Nucleus accumbens (tissue), 56 donors: ENCODE measurements around the gene BHLHA15.

ENCODE experiments used
- DNase-seq, 56 donors: peaks; one replicate each; lab custom pipeline; 2025; lab: John Stamatoyannopoulos, UW

BHLHA15 gene

DNA sequence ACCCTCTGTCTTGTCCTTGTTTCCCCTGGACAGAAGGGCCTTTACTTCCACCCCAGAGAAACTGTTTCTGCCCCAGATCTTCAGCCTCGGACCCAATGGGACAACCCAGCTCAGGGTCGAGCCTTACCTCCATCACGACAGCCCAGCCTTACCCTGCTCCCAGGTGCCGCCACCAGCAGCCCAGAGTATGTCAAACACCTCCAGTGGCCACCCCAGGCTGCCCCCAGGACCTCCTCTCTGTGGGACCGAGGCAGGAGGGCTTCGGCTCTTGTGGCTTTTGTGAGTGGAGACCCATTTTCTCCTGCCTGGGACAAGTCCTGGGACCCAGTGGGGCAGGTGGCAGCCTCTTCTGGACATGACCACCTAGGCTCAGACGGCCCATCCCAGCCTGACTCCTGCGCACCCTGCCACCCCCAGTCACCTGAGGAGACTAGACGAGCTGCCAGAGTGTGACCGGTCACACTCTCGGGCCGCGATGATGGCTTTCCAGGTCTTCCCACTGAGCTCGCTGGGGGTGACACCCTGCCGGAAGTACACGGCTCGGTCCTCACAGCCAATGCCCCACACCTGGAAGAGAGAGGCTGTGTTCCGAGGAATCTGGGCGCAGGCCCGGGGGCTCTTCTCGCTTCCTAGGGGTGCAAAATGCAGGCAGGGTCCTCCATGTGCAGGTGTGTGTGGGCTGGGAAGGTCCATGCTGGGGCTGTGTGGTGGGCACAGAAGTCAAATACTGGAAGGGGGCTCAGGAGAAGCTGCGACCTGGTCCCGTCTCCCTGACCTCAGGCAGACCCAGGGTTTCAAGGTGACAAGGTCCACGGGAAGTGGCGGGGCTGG lies 25.3 kb downstream of the BHLHA15 start:
- DNase-seq = no peak

DNA sequence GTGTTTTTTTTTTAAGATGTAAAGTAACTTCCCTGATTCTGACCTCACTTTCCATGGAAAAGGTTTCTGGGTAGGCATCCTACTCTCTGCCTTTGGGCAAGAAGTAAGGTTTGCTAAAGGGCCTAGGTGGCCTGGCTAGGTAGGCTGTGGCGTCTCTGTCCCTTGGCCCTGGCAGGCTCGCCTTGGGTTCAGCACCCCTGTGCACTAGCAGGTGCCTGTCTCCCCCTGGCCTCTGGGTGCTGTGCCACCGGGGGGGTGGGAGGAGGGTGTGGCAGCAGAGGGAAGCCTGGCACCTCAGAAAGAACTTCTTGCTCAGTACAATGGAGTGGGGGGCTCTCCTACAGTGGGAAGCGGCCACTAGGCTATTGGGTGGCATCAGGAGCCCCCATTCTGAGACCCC lies 26.8 kb downstream of the BHLHA15 start:
- no peak for DNase-seq

DNA sequence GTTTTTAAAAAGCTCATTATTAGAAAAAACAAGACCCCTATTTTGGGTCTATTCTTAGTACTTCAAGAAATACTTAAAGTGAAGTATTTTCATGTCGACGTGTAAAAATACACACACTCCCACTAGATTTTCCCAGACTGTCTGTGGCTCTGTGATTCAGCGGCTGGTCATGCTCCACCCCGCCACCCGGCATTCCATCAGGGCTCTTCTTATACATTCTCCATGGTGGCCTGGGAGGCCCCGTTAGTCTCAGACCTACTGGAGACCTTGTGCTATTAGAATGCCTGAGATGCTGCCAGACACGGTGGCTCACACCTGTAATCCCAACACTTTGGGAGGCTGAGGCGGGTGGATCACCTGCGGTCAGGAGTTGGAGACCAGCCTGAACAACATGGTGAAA lies 27.7 kb downstream of the BHLHA15 start:
- DNase-seq = no peak

DNA sequence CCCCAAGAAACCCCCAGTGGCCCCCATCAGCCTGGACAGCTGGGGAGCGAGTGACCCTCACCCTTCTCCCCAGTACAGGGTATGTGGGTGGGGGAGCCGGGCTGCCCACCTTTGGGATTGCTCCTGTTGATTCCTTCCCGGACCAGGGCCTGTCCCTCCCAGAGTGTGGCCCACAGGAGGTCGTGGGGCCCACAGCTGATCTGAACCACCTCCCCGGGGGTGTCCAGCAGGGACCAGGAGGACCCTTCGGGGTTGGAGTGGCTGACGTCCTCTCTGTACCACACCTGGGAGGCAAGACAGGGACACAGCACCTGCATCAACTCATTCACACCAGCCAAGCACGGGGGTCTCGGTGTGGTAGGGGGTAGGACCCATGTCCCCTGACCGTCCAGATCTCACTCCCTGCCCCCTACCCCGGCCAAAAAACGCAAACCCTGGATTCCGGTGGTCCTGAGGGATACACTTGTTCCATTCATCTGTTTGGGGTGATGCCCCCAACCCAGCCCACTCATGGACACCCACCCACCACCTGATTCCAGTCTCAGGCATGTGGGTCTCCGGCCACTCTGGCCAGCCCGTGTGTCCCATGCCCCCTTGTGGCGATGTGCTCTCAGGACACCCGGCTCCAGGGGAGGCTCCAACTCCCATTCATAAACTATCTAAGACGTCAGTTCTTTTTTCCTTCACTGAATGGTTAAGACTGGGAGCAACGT lies 29.9 kb downstream of the BHLHA15 start:
- peak in 21 of 56 donors; percentile 1 to 65 (median 16) for DNase-seq

DNA sequence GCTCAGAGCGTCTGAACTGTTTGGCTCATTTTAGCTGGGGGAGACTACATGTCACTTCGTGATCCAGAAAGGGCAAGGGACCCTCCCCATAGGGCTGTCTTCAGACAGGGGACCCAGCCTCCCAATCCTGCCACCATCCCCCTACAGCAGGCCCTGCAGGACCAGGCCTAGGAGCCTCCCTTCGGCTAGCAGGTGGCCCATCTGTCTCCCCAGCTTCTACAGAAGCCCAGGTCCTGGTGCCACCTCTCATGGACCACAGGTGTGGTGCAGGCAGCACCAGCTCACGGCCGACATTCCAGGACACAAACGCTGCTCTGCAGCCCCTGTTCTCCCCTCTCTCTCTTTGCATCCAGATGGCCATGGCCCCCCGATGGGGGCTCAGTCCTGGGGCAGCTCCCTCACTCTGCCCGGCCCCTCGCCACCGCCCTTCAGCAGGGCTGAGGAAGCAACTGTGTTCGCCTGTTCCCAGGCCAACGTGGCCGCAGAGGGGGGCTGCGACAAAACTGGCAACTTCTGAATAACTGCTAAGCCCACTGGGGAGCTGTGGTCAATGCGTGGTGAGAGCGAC lies 30.5 kb downstream of the BHLHA15 start:
- DNase-seq = no peak

DNA sequence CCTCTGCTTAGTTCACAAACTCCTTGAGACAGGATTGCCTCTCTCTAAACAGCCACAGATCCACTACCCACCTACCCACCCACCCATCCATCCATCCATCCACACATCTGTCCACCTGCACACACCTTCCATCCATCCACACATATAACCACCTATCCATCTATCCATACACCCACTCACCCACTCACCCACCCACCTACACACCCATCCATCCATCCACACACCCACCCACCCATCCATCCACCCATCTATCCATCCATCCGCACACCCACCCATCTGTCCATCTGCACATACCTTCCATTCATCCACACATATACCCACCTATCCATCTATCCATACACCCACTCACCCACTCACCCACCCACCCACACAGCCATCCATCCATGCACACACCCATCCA lies 31.1 kb downstream of the BHLHA15 start:
- peak in 1 of 56 donors; percentile 16 for DNase-seq

DNA sequence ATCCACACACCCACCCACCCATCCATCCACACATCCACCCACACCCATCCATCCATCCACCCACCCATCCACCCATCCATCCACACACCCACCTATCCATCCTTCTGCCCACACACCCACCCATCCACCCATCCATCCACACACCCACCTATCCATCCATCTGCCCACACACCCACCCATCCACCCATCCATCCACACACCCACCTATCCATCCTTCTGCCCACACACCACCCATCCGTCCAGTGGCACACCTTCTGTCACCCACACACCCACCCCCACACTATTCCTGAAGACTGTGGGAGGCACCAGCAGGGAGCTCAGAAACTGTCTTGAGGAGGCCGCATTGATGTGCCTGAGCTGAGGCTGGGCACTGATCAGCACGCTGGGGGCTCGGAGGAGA lies 31.7 kb downstream of the BHLHA15 start:
- DNase-seq = peak in 1 of 56 donors; percentile 15

DNA sequence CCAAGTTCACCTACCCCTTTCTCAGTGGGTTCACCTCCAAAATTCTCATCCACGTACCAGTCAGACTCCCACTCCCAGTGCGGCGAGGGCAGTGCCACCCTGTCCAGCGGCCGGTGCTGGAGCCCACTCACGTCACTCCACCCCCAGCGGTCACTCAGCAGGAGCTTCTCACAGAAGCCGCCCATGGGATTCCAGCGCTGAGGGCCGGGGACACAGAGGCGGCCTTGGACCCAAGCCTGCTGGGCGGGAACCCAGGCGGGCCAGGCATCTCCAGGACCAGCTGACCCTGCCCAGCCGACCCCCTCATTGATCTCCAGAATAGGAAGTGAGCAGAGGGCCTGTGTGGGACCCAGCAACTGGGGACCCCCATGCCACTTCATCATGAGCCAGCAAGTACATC lies 33.6 kb downstream of the BHLHA15 start:
- DNase-seq = no peak

DNA sequence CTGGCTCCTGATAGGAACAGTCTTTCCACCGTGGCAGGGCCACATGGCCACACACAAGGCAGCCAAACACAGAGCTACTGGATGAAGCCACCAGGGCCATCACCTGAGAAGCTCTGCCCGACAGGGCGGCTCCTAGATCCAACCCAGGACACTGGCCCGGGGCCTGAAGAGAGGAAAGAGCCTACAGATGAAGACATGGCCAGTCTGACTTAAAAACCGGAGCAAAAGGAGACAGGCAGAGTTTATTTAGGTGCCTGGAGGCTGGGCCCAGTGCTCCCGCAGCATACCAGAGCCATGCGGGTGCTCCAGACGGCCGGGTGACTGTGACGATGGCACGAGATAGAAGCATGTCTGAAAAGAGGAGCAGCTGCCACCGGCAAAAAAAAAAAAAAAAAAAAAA lies 36.9 kb downstream of the BHLHA15 start:
- DNase-seq = no peak

DNA sequence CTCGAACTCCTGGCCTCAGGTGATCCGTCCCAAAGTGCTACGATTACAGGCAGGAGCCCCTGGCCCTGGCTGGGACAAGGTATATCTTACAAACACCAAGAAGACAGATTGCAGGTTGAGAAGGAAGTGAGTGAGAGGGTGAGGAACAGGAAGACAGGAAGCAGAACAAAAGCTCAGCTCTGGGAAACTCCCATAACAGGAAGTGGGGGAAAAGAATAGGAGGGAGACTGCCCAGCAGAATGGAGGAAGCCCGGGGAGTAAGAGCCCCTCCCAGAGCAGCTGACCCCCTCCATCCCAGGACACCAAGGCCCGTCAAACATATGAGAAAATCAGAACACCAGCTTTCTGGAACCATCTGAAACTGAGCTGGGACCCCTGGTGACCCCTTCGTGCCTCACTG lies 37.9 kb downstream of the BHLHA15 start:
- no peak for DNase-seq

DNA sequence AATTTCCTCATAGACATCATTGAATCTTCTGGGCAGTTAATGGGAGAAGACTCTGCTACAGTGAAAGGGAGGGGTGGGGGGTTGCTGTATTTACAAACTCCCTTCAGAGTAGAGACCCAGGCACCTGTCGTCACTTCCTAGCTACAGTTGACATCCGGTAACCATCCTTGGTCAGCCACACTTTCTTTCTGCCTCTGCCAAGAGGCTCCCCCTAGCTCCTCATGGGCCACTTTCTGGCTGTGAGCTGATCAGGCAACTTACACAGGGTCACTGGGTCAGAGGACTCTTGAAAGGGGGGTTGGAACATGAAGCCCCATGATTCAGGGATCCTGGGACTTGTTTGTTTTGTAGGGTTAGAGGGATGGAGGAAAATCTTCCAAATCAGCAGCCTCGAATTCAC lies 39.5 kb downstream of the BHLHA15 start:
- no peak for DNase-seq

DNA sequence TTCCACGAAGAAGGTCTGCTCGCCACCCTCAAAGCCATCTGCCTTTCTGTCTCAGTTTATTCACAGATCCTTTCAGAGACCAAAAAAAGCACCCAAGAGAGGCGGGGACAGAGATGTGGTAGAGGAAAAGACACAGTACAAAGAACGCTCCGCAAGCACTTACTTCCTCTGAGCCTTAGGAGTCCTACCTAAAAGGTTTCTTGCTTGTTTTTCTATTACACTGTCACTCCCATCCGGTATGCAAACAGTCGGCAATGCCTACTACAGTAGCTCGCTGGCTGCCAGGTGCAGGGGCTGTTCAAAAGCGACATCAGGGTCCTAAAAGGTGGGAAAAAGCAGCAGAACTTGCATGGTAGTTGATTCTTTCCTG lies 40.0 kb downstream of the BHLHA15 start:
- peak in 3 of 56 donors; percentile 6 to 40 (median 14) for DNase-seq

DNA sequence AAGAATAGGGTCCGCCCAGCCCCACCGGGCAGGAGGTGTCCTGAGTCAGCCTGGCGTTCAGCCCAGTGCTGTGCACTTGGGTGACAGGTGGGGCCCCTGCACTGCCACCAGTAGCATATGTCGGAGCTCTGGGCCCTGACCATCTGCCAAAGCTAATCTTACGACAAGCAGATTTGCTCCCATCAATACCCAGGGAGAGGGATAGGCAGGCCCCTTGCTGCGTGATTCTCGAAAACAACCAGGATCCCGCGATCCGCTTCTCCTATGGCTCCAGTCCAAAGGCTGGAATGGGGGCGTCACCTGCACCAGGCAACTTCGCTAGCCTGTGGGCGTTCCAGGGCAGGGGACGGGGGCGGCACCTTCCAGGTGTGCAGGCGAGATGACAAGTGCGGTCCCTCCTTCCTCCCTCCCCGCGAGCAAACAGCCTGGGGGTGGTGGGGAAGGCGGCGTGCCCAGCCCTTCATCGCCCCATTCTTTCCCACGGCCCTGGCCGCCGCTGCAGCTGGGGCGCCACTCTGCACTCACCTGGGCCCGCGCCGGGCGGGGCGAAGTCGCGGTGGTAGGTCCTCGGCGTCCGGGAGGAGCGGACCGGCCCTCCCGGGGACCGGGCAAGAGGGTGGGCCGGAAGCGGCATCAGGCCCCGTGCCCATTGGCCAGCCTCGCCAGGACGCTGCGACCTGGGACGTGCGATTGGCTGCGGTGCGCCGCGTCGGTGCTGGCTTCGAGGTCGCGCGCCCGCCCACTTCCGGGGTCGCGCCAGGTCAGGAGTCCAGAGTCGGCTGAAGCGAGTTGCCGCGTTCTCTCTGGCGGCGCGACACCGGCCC lies 40.6 kb downstream of the BHLHA15 start, which contains the start of gene TECPR1:
Gene TECPR1 (minus strand): TSS at position 632 of the 824 bp plus-strand sequence. CDS start 6,086 bp downstream, outside the sequence.
- peak; percentile 32 to 96 (median 91) for DNase-seq

DNA sequence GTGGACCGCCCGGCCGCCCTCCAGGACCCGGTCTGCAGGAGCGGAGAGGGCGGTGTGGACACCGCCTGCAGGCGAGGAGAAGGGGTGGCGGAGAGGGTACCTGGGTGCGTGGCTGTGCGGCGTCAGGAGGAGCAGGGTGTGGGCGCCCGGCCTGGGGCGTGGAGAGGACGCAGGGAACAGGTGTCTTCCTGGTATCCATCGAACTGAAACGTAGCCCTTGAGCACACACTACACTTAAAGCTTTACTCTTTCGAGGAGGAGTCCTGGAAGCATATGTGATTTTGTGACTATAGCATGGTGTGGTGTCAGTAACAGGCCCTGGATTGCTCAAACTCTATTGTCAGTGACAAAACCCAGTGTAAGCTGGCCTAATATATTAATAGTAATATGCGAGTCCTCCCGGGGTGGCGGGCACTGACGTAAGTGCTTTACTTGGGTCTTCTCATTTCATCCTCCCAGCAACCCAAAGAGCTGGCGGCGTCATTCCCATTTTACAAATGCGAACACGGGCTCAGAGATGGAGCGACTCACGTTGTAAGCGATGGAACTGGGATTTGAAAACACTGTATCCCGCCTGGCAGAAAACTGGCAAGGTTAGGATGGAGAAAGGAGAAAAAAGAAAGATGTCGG lies 41.3 kb downstream of the BHLHA15 start:
- peak in 2 of 56 donors; percentile 1 to 12 for DNase-seq

DNA sequence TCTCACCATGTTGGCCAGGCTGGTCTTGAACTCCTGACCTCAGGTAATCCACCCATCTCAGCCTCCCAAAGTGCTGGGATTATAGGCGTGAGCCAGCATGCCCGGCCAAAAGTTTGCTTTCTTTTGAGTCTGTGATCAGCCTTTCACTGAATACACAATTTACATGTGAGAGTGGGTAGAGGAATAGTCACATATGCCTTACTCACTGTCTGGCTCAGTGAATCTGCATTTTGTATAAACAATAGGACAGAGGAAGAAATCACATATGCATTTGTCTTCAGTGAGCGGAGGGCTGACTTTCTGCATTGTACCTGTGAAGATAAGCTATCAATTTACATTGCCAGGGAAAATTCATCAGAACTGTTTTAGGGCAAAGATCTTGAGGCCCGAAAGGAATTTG lies 43.3 kb downstream of the BHLHA15 start:
- DNase-seq = no peak

DNA sequence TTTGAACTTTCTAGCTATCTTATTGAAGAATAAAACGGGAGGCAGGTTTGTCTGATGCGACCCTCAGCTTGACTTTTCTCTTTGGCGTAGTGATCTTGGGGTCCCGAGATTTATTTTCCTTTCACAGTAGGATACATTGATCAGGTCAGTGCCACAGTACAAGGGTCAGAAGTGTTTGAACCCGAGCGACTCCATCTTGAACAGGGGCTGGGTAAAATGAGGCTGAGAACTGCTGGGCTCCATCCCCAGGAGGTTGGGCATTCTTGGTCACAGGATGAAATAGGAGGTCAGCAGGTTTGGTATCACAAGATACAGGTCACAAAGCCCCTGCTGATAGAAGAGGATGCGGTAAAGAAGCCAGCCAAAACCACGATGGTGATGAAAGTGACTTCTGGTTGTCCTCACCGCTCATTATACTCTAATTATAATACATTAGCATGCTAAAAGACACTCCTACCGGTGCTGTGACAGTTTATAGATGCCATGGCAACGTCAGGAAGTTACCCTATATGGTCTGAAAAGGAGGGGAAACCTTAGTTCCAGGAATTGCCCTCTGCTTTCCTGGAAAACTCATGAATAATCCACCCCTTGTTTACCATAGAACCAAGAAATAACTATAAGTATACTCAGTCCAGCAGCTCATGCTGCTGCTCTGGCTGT lies 43.8 kb downstream of the BHLHA15 start:
- no peak for DNase-seq

DNA sequence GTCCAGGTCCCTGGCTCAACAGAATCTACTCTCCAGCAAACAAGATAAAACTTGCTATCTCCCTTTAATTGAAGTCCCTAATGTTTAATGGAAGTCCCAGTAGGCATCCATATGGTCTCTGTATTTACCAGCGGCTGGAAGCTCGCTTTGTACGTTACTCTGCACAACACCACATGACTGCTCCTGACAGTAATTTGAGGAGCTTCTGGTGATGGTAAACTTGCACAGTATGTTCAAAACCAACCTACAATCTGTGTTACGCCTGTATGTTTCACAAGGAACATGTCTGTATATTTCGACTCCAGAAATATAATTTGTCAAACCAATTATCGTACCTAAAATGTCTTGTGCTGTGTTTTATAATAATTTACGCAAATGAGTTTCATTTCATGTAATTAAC lies 45.2 kb downstream of the BHLHA15 start:
- no peak for DNase-seq

DNA sequence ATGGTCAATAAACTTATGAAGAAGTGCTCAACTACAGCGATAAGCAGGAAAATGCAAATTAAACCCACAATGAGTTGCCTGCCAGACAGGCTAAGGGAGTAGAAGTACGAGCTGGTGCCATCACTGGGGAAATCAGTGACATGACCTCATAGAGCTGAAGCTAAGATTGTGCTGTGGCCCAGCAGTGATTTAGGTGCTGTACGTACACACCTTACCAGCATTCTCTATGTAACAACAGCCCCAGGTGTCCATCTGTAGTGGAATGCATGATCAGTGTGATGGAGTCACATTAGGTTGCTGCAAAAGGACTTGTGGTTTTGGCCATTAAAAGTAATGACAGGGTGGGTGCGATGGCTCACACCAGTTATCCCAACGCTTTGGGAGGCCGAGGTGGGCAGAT lies 46.5 kb downstream of the BHLHA15 start:
- no peak for DNase-seq
